ENCODE data around the gene HDAC7. TPM values are rescaled to one million over a fixed set of nuclear protein-coding genes. Genes with fewer than 3 reads are reported as not detected.

HDAC7 gene
- total RNA-seq, 1 experiment from 2014 or later = 44.2 TPM

GRCh38 chr12:47790676-47791350, 28.9 kb downstream of the HDAC7 start:
- H3K36me3 ChIP-seq (ENCODE audit: low read depth, low read length) = peaks cover 64% of the 10 kb centered on the region

GRCh38 chr12:47789712-47790489, 29.8 kb downstream of the HDAC7 start:
- Histone ChIP-seq H3K4me1 (ENCODE audit: insufficient read depth, low read length) (no peaks in the 10 kb centered on the region), H4K20me1 (ENCODE audit: low read length) (no peaks in the 10 kb centered on the region), H3F3A (ENCODE audit: low read length, unreplicated experiment) (no peaks in the 10 kb centered on the region), H3K27ac (ENCODE audit: low read length) (no peak overlapping the region), H3K36me3 (ENCODE audit: low read depth, low read length) (peaks cover 74% of the 10 kb centered on the region), H2AFZ (ENCODE audit: low read length) (no peak overlapping the region), H3K27me3 (ENCODE audit: low read length) (no peaks in the 10 kb centered on the region), H3K9ac (ENCODE audit: low read length) (no peak overlapping the region), H3K4me2 (ENCODE audit: low read length) (no peak overlapping the region), H3K4me3 (ENCODE audit: low read length) (no peak overlapping the region), H3K9me3 (ENCODE audit: low read length) (no peaks in the 10 kb centered on the region), H3K9me2 (replicated peaks; ENCODE audit: low read length) (no peaks in the 10 kb centered on the region), H3K79me2 (ENCODE audit: low read length) (no peaks in the 10 kb centered on the region)
- no peak for DNase-seq
- ATAC-seq = no peak
- CTCF ChIA-PET = interaction anchor here (0.9 to 1.1 kb wide), 2 partner anchors 48 to 49 kb away, joined by 3 to 5 read pairs; no protein-coding TSS in a partner anchor
- POLR2A ChIA-PET (ENCODE audit: unreplicated experiment) = interaction anchor here (0.6 kb wide), 1 partner anchor 23 kb away, joined by 3 read pairs; no protein-coding TSS in a partner anchor
- intact Hi-C loops (cut with micrococcal nuclease) = no loop called here
- no peak for TF ChIP-seq EZH2phosphoT487 (IDR thresholded peaks at IDR 0.05; ENCODE audit: borderline replicate concordance, low read length)
- no peak for TF ChIP-seq EZH2 (IDR thresholded peaks at IDR 0.05; ENCODE audit: low read length, unreplicated experiment)
- TF ChIP-seq CTCF (conservative IDR thresholded peaks at IDR 0.05; ENCODE audit: low read depth, low read length) = no peak
- BruUV-seq (replicated peaks) = no TSS peak

More at GRCh38 chr12:47790676-47791350, 28.9 kb downstream of the HDAC7 start:
- H3K4me2 ChIP-seq (ENCODE audit: low read length) = no peak overlapping the region
- no peak overlapping the region for H2AFZ ChIP-seq (ENCODE audit: low read length)
- no peak overlapping the region for H3K9ac ChIP-seq (ENCODE audit: low read length)
- no peaks in the 10 kb centered on the region for H3K9me2 ChIP-seq (replicated peaks; ENCODE audit: low read length)
- intact Hi-C loops (cut with micrococcal nuclease) = no loop called here
- H3K79me2 ChIP-seq (ENCODE audit: low read length) = no peaks in the 10 kb centered on the region
- H3K27ac ChIP-seq (ENCODE audit: low read length) = no peak overlapping the region
- H3K4me1 ChIP-seq (ENCODE audit: insufficient read depth, low read length) = no peaks in the 10 kb centered on the region
- no peaks in the 10 kb centered on the region for H3F3A ChIP-seq (ENCODE audit: low read length, unreplicated experiment)
- ChIA-PET POLR2A (ENCODE audit: unreplicated experiment) (no interaction called here), CTCF (no interaction called here)
- no TSS peak for BruUV-seq (replicated peaks)
- ATAC-seq = no peak
- no peak overlapping the region for H3K4me3 ChIP-seq (ENCODE audit: low read length)
- H3K27me3 ChIP-seq (ENCODE audit: low read length) = no peaks in the 10 kb centered on the region
- no peaks in the 10 kb centered on the region for H4K20me1 ChIP-seq (ENCODE audit: low read length)
- TF ChIP-seq EZH2phosphoT487 (IDR thresholded peaks at IDR 0.05; ENCODE audit: borderline replicate concordance, low read length) (no peak), EZH2 (IDR thresholded peaks at IDR 0.05; ENCODE audit: low read length, unreplicated experiment) (no peak), CTCF (conservative IDR thresholded peaks at IDR 0.05; ENCODE audit: low read depth, low read length) (no peak)
- H3K9me3 ChIP-seq (ENCODE audit: low read length) = no peaks in the 10 kb centered on the region
- DNase-seq = no peak

Data from PC-3 (cell line).